HG03066 (cell line): Measurements from ENCODE around the gene PPIP5K1.

ENCODE experiments used
- ATAC-seq: cut with Tn5 transposase; IDR thresholded peaks from one replicate; pipeline ENCODE4 v1.9.1; 2021; ENCODE audit warnings: low read depth; ENCODE audit not compliant: unreplicated experiment

PPIP5K1 gene

DNA sequence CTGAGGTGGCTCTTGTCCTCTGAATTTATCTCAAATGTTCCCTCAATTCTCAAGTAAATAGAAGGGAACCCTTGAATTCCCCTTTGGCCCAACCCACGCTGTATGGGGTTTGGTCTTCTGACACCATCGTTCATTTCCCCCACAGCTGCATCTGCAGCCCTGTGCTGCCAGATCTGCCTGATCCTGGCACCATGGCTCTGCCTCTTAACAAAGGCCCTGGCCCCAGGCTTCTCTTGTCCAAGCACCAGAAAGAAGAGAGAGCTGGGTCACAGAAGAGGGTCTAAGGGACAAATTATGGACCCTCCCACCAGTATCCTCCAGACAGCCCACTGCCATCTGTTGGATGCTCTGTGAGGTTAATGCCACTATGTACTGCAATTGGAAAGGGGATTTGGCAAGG, 70.8 kb downstream of the PPIP5K1 start:
- ATAC-seq: no peak

DNA sequence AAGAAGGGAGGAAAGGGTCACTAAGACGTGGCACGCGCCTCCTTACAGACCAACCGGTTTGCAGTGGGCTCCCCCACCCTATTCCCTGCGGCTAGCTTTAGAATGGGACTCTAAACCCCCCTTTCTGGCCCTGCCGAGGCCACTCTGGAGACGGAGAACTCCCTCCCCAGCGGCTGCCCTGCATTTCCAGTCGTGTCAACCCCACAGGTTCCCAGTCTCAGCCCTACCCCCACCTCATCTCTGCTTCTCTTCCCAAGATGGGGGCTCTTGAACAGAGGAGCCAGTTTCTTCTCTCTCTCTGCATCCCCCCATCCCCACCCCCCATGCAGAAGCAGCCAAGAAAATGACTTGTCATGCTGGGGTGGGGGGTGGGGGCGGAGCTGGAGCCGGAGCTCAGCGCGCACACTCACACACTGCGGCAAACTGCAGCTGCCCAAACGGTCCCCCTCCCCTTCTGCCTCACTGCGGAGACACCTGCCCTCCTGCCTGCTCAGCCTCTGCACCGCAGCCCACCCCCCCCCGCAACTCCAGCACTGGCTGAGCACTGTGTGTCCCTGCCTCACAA, 71.7 kb downstream of the PPIP5K1 start:
- no peak for ATAC-seq

DNA sequence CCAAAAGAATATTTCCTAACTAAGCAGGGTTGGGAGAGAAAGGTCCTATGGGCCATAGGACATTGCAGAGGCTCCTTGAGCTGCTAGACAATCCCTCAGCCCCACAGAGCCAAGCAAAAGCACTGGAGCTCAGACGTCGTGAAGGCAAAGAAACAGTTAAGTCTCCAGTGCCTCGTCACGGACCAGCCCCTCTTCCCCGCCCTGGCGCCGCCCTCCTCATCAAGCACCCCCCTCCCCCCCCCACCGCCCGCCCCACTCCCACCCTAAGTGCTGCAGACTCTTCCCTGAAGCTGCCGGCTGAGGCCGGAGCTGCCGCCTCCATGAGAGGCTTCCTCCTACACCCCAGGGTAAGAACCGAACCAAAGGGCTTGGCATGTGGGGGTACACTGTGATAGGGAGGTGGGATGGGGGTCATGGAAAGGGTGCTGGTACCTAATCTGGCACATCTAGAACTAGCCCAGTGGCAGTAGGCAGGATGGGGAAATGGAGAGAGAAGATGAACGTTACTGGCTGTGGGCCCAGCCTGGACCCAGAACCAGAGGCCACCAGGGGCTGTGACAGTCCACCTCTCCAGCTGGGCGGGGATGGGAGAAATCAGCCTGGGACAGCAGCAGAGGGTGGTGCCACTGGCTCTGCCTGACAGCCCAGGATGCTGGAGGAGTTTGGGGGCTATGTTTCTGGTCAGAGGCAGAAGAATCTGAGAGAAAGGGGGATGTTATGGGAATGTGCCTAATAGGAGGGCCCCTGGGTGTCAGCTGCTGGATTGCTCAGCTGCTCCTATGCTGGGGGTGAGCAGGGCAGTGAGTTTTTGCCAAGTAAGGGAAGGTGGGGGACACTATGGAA, 72.4 kb downstream of the PPIP5K1 start, which contains the start of gene MAP1A:
Gene MAP1A (plus strand): TSS at position 255 of the 843 bp plus-strand sequence. CDS start 3,866 bp downstream, outside the sequence.
- ATAC-seq: no peak

DNA sequence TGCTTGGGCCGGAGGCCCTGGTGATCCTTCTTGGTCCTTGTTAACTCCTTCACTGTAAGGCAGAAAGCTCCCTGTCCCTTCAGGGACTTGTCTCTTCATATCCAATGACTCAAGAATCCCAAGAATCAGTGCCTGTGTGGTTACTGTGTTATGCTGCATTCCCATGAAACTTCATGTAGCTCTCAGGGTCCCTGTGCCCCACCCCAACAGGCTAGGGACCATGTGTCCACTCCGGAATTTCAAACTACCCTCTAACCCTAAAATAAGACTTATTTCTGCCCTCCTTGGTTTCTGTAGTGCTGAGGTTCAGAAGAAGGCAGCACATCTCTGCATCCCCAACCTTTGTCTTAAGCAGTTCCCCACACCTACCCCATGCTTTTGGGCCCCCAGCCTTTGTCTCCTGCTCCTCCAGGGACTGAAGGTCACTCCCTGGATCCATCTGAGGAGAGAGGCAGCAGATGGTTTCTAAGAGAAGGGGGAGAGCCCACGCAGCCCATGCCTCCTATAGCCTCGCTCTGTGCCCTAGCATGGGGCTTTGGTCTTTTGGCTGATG, 73.1 kb downstream of the PPIP5K1 start:
- no peak for ATAC-seq

DNA sequence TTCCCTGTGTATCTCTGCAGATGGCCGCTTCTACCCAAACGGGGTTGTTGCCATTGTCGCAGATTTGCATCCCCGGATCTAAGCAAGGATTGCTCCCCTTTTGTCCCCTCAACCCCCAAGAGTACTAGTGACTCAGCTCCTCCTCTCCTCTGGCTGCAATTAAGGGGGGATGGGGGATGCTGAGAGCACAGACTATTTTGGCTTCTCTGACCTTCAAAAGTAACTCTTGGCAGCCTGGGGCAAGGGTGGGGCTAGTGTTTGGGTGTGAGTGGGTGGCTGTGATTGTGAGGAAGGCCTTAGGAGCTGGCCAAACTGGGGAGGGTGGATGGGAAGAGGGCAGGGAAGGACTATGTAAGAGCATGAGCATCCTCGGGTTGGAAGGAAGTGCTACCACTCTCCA, 73.8 kb downstream of the PPIP5K1 start:
- ATAC-seq: no peak

DNA sequence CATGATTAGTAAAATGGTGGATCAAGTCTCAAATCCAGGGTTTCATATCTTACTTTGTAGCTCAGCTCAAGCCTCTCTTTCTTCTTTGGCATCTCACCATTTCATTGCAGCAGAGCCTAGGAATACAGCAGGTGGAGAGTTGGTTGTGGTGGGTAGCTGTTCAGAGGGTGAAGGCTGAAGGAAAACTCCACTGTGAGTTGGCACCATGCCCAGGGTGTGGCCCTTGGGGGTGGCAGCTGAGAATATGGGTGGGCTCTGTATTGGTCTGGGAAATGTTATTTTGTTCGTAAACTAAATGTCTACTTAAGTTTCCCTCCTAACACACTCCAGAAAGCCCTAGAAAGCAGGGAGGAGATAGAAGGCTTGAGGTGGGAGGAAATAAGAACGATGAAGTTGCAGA, 74.3 kb downstream of the PPIP5K1 start:
- no peak for ATAC-seq

DNA sequence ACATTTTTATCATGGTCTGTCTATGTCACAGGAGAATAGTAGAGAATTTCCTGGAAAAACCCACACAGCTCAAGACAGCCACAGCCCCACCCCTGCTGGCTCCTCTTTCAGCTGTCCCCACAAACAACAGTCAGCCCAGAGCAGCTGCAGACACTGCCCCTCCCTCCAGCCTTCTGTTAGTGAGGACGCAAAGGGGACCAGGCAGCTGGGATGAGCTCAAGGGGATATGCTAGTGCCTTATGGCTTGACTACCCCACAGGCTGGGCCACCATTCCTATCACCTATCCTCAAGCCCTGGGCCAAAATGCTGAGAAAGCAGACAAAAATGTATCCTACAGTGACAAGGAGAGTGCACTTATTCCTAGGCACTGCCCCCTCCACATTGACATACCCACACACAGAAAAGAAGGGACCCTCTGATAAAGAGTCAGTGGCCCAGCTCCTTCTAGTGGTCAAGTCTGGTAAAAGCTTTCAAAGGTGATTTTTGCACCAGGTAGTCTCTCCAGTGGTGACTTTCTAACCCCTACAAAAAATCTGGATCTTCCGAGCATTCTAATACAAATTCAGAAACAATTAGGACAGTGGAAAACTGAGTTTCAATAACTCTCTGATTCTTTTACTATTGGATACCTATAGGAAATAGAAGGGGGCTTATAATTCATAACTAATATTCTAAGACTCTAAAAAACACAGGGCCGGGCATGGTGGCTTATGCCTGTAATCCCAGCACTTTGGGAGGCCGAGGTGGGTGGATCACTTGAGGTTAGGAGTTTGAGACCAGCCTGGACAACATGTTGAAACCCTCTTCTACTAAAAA, 75.6 kb downstream of the PPIP5K1 start:
- no peak for ATAC-seq

DNA sequence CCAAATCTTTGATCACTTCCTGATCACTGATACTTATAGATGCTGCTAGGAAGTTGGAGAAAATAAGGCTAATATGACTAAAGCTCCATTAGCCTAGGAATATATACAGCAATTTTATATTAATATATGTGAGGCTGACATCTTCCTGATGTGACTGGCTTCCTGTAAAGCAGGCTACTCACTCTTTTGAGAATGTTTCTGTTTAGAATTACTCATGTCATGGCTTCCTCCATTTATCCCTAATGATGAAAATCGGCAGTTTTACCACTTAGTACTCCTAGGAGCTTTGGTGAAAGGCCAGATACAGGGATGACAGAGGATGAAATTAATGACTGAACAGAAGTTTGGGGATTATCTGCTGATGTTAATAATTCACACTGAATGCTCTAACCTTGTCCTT, 76.5 kb downstream of the PPIP5K1 start:
- no peak for ATAC-seq

DNA sequence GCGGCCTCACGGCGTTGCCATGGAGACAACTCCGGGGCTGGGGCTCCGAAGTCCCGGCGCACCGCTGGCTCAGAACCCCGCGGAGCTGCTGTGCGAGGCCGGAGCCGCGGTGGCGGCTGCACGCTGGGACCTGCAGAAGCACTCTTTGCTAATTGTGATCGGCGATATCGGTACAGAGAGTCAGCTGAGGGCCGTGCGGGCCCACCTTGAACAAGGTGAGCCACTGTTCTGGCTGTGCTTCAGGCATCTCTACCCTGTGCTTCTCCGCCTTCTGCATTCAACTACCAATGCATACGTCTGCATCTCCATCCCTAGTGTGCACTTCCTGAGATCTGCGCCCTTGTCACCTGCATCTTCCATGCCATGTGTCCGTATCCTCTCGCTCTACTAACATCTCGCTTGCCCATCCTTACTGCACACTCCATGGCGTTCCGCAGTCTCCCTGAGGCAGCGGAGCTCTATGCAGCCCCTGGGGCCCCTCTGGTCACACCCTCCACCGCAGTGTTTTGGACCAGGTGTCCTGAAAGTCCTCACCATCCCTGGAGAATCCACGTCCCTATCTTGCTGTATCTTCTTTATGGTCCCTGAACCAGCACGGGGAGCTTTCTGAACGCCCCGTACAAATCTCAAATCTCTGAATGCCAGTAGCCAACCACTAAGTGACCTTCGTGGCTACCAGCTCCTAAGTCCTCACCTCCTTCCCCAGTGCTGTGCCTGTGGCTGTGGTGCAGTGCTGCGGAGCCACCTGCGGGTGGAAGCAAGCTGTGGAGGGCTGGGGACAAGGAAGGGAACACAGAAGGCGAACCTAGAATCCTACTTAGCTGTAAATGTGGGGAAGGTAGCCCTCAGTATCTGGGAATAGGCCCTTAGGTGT, 78.8 kb downstream of the PPIP5K1 start:
- peak; percentile 12 for ATAC-seq

DNA sequence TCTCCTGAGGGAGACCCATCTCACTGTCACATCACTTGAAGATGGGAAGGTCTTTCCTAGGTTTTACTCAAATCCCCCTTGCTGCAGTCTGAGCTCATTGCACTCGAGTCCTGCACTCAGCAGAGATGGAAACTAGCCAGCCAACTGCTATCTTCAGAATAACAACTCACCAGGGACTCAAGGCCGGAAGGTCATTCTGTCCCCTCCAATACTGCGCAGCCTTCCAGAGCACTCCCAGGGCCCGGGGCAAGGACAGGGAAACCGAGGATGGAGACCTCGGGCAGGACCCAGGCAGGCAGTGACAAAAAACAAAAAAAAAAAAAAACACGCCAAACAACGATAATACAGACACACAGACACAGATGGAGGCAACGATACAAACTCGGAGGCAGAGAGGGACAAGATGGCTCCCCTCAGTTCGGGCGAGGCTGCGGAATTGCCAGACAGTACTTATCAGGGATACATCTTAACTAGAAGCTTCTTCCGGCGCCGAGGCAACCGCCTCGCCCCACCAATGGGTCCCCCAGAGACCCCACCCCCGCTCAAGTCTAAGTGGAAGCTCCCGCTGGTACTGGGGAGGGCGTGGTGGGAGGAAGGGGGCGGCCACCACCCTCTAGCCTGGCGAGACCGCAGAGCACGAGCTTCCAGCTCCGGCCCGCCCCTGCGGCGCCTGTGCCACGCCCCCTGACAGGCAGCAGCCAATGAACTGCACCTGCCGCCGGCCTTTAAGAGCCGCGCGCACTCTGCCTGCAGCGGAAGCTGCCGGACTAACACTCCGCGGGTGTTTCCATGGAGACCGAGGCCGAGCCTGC, 79.6 kb downstream of the PPIP5K1 start:
- peak; percentile 95 for ATAC-seq

DNA sequence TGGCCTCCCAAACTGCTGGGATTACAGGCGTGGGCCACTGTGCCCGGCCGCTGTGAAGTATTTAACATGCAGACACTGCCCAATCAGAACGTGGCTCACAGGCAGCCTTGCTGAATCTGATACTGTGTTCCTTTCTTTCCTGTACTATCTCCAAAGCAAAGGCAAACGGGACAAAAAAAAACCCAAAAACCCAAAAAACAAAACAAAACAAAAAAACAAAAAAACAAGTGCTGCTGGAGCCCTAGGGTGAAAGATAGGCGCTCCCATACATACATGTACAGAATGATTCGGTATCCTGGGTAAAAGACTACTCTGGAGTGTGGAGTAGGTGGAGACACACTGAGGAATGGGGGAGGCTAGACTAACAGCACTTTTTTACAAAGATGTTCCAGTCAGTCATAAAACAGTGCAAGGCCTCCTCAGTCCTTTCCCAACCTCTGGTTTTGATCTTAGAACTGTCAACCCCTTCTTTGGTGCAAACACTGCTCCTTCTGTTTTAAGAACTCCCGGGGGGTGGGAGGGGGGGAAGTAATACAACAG, 80.3 kb downstream of the PPIP5K1 start:
- ATAC-seq: no peak

DNA sequence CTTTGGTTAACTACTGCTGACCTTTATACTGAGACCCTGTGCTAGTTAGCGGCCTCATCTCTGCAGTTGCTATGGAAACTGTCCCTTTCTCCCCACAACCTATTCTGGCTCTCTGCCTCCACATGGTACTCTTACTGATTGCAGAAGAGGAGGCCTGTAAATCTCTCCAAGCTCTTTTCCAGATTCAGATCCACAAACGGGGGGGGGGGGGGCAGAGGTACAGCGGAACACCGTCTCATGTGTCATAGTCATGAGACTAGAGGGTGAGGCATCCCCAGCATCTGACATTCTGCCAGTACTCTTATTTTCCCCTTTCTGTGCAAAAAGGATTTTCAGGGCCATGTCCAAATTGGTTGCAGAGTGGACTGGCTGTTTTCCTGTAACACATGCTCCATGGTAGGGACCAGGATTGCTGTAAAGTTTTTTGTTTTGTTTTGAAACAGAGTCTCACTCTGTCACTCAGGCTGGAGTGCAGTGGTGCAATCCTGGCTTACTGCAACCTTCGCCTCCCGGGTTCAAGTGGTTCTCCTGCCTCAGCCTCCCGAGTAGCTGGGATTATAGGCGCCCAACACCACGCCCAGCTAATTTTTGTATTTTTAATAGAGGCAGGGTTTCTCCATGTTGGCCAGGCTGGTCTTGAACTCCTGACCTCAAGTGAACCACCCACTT, 80.9 kb downstream of the PPIP5K1 start:
- ATAC-seq: no peak

DNA sequence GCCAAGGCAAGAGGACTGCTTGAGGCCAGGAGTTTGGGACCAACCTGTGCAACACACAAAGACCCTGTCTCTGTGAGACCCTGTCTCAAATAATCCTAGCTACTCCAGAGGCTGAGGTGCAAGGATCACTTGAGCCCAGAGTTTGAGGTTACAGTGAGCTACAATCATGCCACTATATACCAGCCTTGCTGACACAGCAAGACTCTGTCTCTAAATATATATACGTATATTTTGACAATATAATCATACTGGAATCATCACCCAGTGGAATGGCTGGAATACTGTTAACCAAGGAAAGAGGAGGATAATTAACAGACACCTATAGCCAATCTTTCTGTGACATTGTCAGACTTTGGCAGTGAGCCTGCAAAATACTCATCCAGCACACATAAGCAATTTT, 81.6 kb downstream of the PPIP5K1 start:
- no peak for ATAC-seq

DNA sequence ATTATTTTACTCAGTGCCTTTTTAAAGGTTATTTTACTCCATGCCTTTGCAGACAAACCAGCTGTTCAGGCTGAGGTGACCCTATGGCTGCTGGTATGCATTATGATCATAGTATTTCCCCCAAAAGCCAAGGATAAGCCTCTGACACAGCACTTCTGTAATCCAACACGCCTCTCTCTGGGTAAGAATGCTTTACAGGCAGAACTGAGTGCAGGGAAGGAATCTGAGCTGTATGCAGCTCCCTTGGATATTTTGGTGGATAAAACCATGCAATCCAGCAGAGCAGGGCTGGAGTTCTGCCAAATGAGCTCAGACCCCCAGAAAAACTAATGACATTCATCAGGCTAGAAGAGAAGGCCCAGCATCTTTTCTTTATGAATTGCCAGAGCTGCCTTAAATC, 84.3 kb downstream of the PPIP5K1 start:
- ATAC-seq: no peak

DNA sequence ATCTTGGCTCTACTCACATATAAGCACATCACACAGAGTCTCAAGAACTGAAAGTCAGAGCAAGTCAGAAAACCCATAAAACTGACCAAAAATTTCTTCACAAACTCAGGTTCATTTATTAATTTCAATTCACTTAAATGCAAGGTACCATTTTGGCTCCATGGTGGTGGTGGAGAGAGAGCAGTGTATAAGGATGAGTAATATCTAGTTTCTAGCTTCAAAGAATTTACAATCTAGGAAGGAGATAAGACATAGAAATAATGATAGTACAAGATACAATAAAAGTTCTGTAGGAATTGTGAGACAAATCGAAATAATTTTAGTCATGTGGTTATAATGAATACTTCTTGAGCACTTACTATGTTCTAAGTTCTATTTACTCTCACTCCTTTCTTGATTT, 90.4 kb downstream of the PPIP5K1 start:
- no peak for ATAC-seq

DNA sequence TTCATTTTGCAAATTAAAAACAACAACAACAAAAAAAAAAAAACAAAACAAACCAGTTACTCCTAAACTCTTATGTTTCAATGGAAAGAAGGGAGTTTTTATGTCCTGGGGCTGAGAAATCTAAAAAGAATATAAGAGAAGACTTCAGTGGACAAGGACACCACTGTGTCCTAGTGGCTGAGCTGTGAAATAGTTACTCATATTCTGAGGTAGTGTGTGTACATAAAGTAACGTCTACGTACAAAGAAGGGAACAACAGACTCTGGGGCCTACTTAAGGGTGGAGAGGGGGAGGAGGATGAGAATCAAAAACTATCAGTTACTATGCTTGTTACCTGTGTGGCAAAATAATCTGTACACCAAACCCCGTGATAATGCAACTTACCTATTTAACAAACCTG, 91.0 kb downstream of the PPIP5K1 start:
- no peak for ATAC-seq

DNA sequence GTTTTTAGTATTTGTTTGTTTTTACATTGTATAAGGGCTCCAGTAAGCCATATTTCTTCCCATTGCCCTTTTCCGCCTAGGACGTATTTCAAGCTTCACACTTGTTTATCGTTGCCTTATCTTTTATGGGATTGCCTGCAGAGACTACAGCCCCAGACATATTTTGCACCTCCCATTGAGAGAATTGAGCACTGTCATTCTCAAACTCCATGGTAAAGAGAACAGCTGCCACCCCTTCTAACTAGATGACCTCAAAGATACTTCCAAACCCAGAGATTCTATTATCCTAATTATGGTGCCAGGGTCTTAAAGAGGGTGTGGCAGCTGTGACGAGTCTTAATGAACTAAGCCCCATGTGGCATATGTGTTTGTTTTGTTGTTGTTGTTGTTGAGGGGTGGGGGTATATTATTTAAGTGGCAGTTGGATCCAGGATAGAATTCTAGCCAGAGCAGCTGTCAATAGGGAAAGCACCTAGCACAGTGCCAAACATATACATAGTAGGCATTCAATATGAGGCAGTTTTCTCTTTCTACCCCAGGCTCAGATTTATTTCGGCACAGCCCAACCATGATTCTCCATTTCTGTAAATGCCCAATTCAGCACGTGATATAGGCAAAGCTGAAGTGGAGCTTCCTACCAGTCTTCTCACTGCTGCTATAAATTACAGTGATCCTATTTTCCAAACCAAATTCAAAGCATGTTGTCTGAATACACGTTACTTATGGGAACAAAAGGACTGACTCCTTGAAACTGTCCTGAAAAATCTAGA, 96.1 kb downstream of the PPIP5K1 start:
- no peak for ATAC-seq
